ENCODE results near the gene DIO2.
A peak's percentile ranks its signal among the peaks of the same experiment; 100 is the strongest.

The DIO2 gene

GRCh38 chr14:80223696-80224465, 12.6 kb upstream of the DIO2 start:
- no peak for TF ChIP-seq CTCF (IDR thresholded peaks at IDR 0.05; ENCODE audit: low read depth, low read length, missing control alignments)
- in situ Hi-C loops (cut with HindIII; ENCODE audit: low sequenced_read_pairs), result no loop called here
- DNase-seq (ENCODE audit: low read depth), result no peak
- H3K4me3 ChIP-seq (ENCODE audit: low read depth, low read length), result no peak overlapping the region

GRCh38 chr14:80216818-80217217, 5.5 kb upstream of the DIO2 start:
- in situ Hi-C loops (cut with HindIII; ENCODE audit: low sequenced_read_pairs), result no loop called here
- no peak for DNase-seq (ENCODE audit: low read depth)
- H3K4me3 ChIP-seq (ENCODE audit: low read depth, low read length), result no peak overlapping the region
- no peak for TF ChIP-seq CTCF (IDR thresholded peaks at IDR 0.05; ENCODE audit: low read depth, low read length, missing control alignments)

GRCh38 chr14:80215756-80216581, 4.7 kb upstream of the DIO2 start:
- H3K4me3 ChIP-seq (ENCODE audit: low read depth, low read length), result no peak overlapping the region
- TF ChIP-seq CTCF (IDR thresholded peaks at IDR 0.05; ENCODE audit: low read depth, low read length, missing control alignments), result no peak
- in situ Hi-C loops (cut with HindIII; ENCODE audit: low sequenced_read_pairs), result no loop called here
- DNase-seq (ENCODE audit: low read depth), result no peak

- no peak overlapping the region for H3K4me3 ChIP-seq (ENCODE audit: low read depth, low read length)
- in situ Hi-C loops (cut with HindIII; ENCODE audit: low sequenced_read_pairs), result no loop called here
- no peak for TF ChIP-seq CTCF (IDR thresholded peaks at IDR 0.05; ENCODE audit: low read depth, low read length, missing control alignments)
- DNase-seq (ENCODE audit: low read depth), result no peak
Measured at GRCh38 chr14:80215081-80215480, 3.8 kb upstream of the DIO2 start.

GRCh38 chr14:80213602-80214001, 2.3 kb upstream of the DIO2 start:
- no peak overlapping the region for H3K4me3 ChIP-seq (ENCODE audit: low read depth, low read length)
- peak; percentile 58 for TF ChIP-seq CTCF (IDR thresholded peaks at IDR 0.05; ENCODE audit: low read depth, low read length, missing control alignments)
- in situ Hi-C loops (cut with HindIII; ENCODE audit: low sequenced_read_pairs), result no loop called here
- no peak for DNase-seq (ENCODE audit: low read depth)

- DNase-seq (ENCODE audit: low read depth), result peak; percentile 38
- H3K4me3 ChIP-seq (ENCODE audit: low read depth, low read length), result peak overlapping the region; percentile 28
- no peak for TF ChIP-seq CTCF (IDR thresholded peaks at IDR 0.05; ENCODE audit: low read depth, low read length, missing control alignments)
- in situ Hi-C loops (cut with HindIII; ENCODE audit: low sequenced_read_pairs), result no loop called here
Measured at GRCh38 chr14:80212023-80212397, 706 bp upstream of the DIO2 start.
